ENCODE data around the gene CYTH1.

DNA sequence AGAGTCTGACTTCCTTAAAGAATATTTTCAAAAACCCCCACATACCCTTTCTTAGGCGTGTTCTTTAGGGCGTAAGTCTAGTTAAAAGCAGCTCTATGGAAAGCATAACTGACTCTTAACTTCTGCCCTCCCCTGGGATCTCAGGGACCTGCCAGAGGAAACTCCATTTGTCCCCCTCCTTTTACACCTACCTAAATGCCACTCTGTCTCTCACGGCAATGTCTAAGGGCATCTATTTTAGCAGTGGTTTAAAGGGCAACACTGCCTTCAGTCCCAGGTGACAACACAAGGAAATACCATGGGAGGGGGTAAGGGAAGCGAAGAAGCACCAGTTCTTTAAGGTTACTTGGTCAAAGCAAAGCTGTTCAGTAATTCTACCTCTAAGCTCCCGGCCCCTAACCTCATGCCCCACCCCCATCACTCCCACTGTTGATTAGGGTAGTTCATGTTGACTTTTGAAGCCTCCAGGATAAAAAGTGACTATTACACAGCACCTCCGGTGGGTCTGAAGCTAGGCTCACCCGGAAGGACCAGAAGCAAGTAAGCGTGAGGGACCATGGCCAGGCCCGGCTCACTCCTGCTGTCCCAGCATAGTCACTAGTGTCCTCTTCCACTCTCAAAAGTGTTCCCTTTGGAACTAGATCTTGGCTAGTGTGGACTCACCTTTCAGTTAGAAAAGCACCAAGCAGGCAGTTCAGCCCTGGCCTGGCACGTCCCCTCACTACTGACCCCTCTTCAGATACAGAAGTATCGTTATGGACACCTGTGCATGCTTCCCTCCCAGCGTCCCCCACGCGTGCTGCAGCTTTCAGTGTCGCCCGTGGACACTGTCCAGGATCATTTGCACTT lies 47.1 kb downstream of the CYTH1 start:
- TF ChIP-seq CTCF (IDR thresholded peaks at IDR 0.05) = no peak
- no peak for TF ChIP-seq POLR2A (IDR thresholded peaks at IDR 0.05)
